ENCODE measurements around the gene AMER3.

Gene AMER3

DNA sequence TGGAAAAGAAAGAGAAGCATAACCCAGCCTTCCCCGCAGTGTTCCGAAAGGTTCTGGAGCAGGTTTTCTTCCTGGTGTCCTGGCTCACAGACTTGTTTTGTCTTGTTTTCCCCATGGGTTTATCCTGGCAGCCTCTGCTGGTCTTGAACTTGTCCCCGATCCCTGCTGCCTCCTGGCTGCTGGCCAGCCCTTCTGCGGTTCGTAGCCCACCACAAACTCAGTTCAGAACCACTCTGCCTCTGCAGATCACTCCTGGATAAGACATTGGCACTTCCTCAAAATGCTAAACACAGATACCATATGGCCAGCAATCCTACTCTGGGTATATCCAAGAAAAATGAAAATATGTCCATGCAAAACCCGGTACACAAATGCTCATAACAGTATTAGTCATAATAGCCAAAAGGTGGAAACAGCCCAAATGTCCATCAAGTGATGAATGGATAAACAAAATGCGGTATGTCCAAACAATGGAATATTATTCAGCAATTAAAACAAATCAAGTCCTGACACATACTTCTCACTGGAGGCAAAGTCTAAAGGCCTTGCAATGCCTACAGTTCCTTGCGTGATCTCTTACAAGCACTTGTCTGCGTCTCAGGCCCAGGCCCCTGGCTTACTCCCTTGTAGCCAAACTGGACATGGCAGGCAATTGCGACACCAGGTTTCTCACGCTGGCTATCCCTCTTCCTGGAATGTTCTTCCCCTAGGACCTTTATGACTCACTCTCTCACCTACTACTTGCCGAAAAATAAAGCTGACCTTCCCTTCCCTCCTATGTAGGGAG is 53.3 kb downstream of the AMER3 start:
- Histone ChIP-seq H3K4me3 (ENCODE audit: severe bottlenecking) (no peak overlapping the region), H3K36me3 (ENCODE audit: low read depth) (no peaks in the 10 kb centered on the region), H3K9me3 (ENCODE audit: severe bottlenecking) (no peaks in the 10 kb centered on the region), H3K27me3 (ENCODE audit: insufficient read depth, poor library complexity, severe bottlenecking) (no peaks in the 10 kb centered on the region), H3K27ac (ENCODE audit: poor library complexity, severe bottlenecking) (peak overlapping the region; percentile 98), H3K4me1 (ENCODE audit: insufficient read depth, poor library complexity, severe bottlenecking) (peaks cover 28% of the 10 kb centered on the region)
- peak; percentile 80 for ATAC-seq (ENCODE audit: low read depth)
- no peak for TF ChIP-seq CTCF (IDR thresholded peaks at IDR 0.05; ENCODE audit: poor library complexity, severe bottlenecking)
- peak; percentile 96 for DNase-seq (ENCODE audit: low spot score)

GRCh38 chr2:130810490-130810889 is 55.1 kb downstream of the AMER3 start:
- Histone ChIP-seq H3K4me3 (ENCODE audit: severe bottlenecking) (no peak overlapping the region), H3K36me3 (ENCODE audit: low read depth) (no peaks in the 10 kb centered on the region), H3K27ac (ENCODE audit: poor library complexity, severe bottlenecking) (peak overlapping the region; percentile 98), H3K9me3 (ENCODE audit: severe bottlenecking) (no peaks in the 10 kb centered on the region), H3K27me3 (ENCODE audit: insufficient read depth, poor library complexity, severe bottlenecking) (no peaks in the 10 kb centered on the region), H3K4me1 (ENCODE audit: insufficient read depth, poor library complexity, severe bottlenecking) (peaks cover 28% of the 10 kb centered on the region)
- no peak for DNase-seq (ENCODE audit: low spot score)
- no peak for TF ChIP-seq CTCF (IDR thresholded peaks at IDR 0.05; ENCODE audit: poor library complexity, severe bottlenecking)
- no peak for ATAC-seq (ENCODE audit: low read depth)

- Histone ChIP-seq H3K9me3 (ENCODE audit: severe bottlenecking) (no peaks in the 10 kb centered on the region), H3K4me1 (ENCODE audit: insufficient read depth, poor library complexity, severe bottlenecking) (peaks cover 9% of the 10 kb centered on the region), H3K27me3 (ENCODE audit: insufficient read depth, poor library complexity, severe bottlenecking) (no peaks in the 10 kb centered on the region), H3K27ac (ENCODE audit: poor library complexity, severe bottlenecking) (no peak overlapping the region), H3K4me3 (ENCODE audit: severe bottlenecking) (no peak overlapping the region), H3K36me3 (ENCODE audit: low read depth) (no peaks in the 10 kb centered on the region)
- DNase-seq (ENCODE audit: low spot score), result no peak
- no peak for ATAC-seq (ENCODE audit: low read depth)
- no peak for TF ChIP-seq CTCF (IDR thresholded peaks at IDR 0.05; ENCODE audit: poor library complexity, severe bottlenecking)
Observed at GRCh38 chr2:130813722-130814121, 58.4 kb downstream of the AMER3 start.

DNA sequence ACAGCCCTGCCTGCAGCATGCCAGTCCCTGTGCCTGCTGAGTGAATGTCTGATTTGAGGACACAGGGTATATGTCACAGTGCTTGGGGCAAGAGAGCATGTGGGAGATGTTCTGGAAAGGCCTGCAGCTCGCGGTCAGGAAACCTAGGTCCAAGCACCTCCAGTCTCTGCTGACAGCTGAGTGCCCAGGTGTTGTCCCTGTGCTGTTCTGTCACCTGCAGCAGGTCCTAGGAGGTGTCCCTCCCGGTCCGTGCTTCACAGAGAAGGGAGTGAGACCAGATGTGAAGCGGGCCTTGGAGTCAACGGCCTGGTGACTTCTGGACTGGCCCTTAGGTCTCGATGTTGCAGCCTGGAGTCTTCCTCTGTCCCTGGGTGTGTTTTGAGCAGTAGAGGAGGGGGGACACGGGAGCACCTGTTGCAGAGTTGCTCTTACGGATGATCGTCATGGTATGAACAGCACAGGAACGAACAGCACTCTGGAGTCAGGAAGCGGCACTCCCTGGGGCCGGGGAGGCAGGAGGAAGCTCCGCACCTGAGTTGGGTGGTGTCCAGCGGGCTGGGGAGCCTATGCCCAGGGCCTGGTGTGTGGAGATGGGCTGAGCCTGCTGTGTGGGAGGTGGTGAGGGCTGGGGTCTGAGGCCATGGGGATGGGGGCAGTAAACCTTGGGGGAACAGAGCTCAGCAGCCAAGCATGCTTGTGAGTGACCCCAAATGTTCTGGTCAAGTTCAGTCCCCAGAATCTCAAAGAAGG is 59.8 kb downstream of the AMER3 start:
- H3K4me1 ChIP-seq (ENCODE audit: insufficient read depth, poor library complexity, severe bottlenecking), result no peaks in the 10 kb centered on the region
- H3K27ac ChIP-seq (ENCODE audit: poor library complexity, severe bottlenecking), result no peak overlapping the region
- H3K9me3 ChIP-seq (ENCODE audit: severe bottlenecking), result no peaks in the 10 kb centered on the region
- DNase-seq (ENCODE audit: low spot score) (no peak), ATAC-seq (ENCODE audit: low read depth) (no peak)
- no peak for TF ChIP-seq CTCF (IDR thresholded peaks at IDR 0.05; ENCODE audit: poor library complexity, severe bottlenecking)
- no peaks in the 10 kb centered on the region for H3K27me3 ChIP-seq (ENCODE audit: insufficient read depth, poor library complexity, severe bottlenecking)
- H3K36me3 ChIP-seq (ENCODE audit: low read depth), result no peaks in the 10 kb centered on the region
- no peak overlapping the region for H3K4me3 ChIP-seq (ENCODE audit: severe bottlenecking)

All from RWPE2 (cell line).